Measurements from ENCODE around the gene BACH2.

Gene BACH2

DNA sequence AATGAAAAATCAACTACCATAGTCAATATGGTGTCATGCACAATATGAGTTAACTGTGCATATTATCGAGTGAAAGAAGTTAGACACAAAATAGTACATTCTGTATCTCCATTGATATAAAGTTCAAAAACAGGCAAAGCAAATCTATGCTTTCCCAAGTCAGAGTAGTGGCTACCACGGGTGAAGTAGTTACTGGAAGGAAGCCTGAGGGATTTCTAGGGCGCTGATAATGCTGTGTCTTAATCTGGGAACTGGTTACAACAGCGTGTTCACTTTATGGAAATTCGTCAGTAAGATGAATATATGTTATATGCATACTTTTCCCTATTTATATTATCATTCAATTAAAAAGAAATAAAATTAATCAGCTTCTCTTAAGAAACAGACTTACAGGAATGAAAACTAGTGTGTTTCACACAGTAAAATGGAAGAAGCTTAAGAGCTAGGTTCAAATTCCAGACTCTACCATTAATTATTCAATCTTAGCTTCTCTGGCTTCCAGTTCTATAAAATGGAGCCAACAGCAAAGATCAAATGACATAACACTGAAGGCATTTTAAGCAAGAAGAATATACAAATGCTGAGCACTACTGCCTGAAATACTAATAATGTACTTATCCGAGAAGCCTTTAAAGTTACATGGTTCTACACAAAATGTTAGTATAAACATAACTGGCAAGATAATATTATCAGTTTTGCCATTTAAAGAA lies 19.2 kb downstream of the BACH2 start:
- DNase-seq (ENCODE audit: low spot score) = no peak

- DNase-seq (ENCODE audit: low spot score) = no peak
Measured at GRCh38 chr6:90274451-90275030, 22.1 kb downstream of the BACH2 start.

- DNase-seq (ENCODE audit: low spot score) = no peak
Measured at GRCh38 chr6:90273863-90274262, 22.8 kb downstream of the BACH2 start.

DNA sequence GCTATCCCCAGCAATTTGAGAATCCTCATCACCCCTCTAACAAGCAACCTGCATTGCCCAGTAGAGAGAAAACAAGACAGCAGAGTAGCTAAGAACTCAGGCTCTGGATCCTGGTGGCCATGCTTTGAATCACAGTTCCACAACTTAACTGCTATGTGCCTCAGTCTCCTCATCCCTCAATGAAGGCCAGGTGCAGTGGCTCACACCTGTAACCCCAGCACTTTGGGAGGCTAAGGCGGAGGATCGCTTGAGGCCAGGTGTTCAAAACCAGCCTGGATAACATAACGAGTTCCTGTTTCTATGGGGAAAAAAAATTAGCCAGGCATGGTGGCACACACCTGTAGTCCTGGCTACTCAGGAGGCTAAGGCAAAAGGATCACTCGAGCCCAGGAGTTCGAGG lies 23.7 kb downstream of the BACH2 start:
- no peak for DNase-seq (ENCODE audit: low spot score)

DNA sequence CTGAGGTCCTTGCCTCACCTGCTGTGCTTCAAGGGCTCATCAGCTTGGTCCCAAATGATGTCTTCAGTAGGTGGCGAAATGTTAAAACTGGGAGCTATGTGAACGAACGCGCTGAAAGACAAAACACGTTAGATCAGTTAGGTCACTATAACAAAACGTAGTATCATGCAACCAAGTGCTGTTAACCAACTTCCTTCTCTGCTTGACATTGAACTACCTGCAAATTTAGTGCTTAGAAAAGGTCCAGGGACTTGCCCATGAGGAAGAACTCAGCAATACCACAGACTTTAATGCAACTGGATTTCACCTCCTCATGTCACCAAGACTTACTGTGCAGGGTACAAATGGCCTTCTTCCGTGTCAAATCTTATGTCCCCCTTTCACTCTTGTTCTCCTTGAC lies 24.8 kb downstream of the BACH2 start:
- DNase-seq (ENCODE audit: low spot score) = no peak

- no peak for DNase-seq (ENCODE audit: low spot score)
Measured at GRCh38 chr6:90269334-90269733, 27.3 kb downstream of the BACH2 start.

DNA sequence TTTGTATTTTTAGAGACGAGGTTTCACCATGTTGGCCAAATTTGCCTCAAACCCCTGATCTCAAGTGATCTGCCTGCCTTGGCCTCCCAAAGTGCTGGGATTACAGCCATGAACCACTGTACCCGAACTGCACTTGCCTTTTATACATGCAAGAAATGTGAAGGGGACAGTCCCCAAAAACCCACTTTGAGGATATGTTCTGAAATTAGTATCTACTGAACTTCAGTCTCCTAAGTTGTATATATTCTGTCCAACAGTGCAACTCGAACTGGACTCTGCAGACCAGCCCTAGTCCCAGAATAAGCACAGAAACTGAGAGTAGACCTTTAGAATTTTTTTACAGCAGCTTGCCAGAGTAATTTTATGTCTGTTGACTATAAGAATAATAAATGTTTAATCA lies 28.5 kb downstream of the BACH2 start:
- DNase-seq (ENCODE audit: low spot score) = no peak

GRCh38 chr6:90266905-90267621 lies 29.6 kb downstream of the BACH2 start:
- DNase-seq (ENCODE audit: low spot score) = no peak

GRCh38 chr6:90264561-90264960 lies 32.1 kb downstream of the BACH2 start:
- DNase-seq (ENCODE audit: low spot score) = no peak

DNA sequence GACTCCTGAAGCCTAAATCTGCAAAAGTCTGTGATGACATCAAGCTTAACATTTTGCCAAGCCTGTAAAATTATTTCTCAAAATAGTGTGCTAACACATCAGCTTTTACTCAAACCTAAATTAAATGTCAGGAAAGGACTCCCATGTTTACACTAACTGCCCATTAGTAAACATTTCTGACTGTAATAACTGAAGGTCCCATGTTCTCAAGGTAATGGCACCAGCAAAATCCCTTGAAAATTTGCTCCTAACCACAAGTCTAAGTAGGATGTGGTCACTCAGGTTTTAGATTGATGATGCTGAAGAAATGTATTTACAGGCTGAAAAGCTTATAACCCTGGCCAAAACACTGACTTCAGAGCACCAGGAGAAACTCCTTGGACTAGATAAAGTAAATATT lies 33.0 kb downstream of the BACH2 start:
- DNase-seq (ENCODE audit: low spot score) = no peak

GRCh38 chr6:90261801-90262200 lies 34.8 kb downstream of the BACH2 start:
- no peak for DNase-seq (ENCODE audit: low spot score)

- no peak for DNase-seq (ENCODE audit: low spot score)
Measured at GRCh38 chr6:90257486-90257738, 39.2 kb downstream of the BACH2 start.

DNA sequence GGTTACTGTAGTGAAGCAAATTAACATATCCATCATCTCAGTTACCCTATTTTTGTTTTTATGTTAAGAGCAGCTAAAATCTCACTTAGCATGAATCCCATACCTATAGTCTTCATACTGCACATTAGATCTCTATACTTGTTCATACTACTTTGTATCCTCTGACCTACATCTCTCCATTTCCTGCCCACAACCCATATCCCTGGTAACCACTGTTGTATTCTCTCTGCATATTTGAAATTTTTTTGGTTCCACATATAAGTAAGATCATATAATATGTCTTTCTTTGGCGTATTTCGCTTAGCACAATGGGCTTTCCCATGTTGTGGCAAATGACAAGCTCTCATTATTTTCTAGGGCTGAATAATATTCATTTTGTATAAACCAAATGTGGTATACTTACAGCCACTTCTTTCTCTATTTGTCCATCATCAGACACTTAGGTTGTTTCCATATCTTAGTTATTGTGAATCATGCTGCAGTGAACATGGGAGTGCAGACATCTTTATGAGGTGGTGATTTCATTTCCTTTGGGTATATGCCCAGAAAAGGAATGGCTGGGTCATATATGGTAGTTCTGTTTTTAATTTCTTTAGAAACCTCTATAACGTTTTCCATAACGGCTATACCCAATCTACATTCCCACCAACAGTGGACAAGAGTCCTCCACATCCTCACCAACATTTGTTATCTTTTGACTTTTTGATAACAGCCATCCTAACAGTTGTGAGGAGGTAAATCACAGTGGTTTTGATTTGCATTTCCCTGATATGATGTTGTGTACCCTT lies 39.8 kb downstream of the BACH2 start:
- no peak for DNase-seq (ENCODE audit: low spot score)

GRCh38 chr6:90253631-90254030 lies 43.0 kb downstream of the BACH2 start:
- no peak for DNase-seq (ENCODE audit: low spot score)

DNA sequence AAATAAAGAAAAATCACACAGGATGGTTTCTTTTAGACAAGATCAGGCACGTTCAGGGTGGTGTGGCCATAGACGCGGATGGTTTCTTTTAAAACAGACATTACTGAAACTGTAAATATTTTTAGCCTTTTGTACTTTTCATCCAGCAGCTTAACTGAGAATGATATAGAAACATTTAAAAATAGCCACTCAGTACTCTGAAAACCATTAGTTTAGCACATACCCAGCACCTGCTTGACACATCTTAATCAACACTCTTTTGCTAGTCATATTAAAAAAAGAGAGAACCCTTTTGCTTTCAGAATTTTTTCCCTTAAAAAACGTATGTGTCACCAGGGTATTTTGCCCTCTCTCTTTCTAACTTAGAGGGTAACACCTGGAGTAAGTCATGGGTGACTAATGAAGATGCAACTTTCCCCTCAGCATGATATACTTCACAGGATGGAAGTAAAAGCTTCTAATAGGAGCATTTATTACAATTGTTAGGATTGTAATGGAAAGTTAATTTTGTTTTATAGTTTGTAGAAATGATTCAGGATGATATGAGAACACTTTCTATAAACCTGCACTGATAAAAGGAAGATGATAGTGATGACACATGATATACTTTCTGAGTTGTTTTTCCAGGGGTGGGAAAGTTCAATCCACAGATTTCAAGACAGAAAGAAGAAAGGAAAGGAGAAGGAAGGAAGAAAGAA lies 45.2 kb downstream of the BACH2 start:
- no peak for DNase-seq (ENCODE audit: low spot score)

GRCh38 chr6:90250405-90250804 lies 46.2 kb downstream of the BACH2 start:
- DNase-seq (ENCODE audit: low spot score) = no peak

GRCh38 chr6:90249458-90249857 lies 47.2 kb downstream of the BACH2 start:
- no peak for DNase-seq (ENCODE audit: low spot score)

- no peak for DNase-seq (ENCODE audit: low spot score)
Measured at GRCh38 chr6:90249034-90249433, 47.6 kb downstream of the BACH2 start.

DNA sequence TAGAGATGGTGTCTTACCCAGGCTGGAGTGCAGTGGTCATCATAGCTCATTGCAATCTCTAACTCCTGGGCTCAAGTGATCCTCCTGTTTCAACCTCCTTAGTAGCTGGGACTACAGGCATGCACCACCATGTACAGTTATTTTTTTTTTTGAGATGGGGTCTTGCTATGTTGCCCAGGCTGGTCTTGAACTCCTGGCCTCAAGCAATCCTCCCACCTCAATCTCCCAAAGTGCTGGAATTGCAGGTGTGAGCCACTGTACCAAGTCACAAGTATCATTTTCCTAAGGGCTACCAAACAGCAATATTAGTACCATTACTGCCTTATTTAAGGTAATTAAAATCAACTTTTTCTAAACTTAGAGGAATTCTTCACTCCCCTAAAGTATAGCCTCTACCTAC lies 49.4 kb downstream of the BACH2 start:
- no peak for DNase-seq (ENCODE audit: low spot score)

GRCh38 chr6:90241229-90241880 lies 55.3 kb downstream of the BACH2 start:
- DNase-seq (ENCODE audit: low spot score) = no peak

GRCh38 chr6:90238496-90239266 lies 58.0 kb downstream of the BACH2 start:
- no peak for DNase-seq (ENCODE audit: low spot score)
